ENCODE results near the gene FOXF2. TPM values are rescaled to one million over a fixed set of nuclear protein-coding genes. Genes with fewer than 3 reads are reported as not detected.

The FOXF2 gene
- total RNA-seq, 1 experiment from 2014 or later = not detected

DNA sequence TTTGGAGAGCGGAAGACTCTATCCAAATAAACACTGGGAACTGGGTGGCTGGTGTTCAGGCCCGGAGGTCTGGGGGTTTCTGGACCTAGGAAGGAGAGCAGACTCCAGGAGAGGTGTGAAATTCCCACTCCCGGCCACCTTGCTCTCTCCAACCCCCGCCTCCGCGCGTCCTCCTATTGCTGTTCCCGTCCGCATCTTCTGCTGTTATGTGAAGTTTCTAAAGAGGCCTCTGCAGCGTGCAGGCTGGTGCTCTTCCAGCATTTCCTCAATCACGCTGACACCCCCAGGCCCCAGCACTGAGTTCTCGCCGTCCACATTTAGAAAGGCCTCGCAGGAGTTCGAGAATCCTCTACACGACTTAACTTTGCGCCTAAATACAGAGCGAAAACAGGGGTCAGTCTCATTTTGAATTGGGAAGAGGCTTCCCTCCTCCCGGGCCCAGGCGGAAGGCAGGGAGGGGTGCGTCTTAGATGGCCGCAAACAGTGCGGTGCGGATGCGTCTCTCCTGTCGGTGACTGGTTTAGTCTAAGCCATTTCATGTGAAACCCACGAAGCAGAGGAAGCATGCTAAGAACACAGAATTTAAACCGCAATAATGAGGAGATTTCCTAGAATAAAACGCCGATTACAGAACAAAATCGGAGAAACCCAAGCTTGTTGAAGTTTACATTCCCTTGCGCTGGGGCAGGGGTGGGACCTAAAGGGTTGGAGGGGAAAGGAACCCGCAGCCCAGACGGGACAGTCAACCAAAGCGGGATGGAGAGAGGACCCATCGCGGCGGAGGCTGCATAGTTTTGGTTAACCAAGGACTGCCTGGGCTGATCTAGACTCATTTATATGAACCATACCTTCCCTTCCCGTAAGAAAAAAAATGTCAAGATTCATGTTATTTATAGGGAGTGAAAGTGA, 4.0 kb upstream of the FOXF2 start:
- Histone ChIP-seq H3K79me2 (ENCODE audit: low read length) (no peaks in the 10 kb centered on the region), H3K4me3 (ENCODE audit: low read length) (no peak overlapping the region), H3K36me3 (ENCODE audit: low read depth, low read length) (no peaks in the 10 kb centered on the region), H2AFZ (ENCODE audit: low read length) (no peak overlapping the region), H3K9me2 (replicated peaks; ENCODE audit: low read length) (no peaks in the 10 kb centered on the region), H3K4me2 (ENCODE audit: low read length) (no peak overlapping the region), H4K20me1 (ENCODE audit: low read length) (no peaks in the 10 kb centered on the region), H3K4me1 (ENCODE audit: insufficient read depth, low read length) (no peaks in the 10 kb centered on the region), H3K27ac (ENCODE audit: low read length) (no peak overlapping the region), H3K9me3 (ENCODE audit: low read length) (no peaks in the 10 kb centered on the region), H3K27me3 (ENCODE audit: low read length) (peaks cover 76% of the 10 kb centered on the region), H3F3A (ENCODE audit: low read length, unreplicated experiment) (no peaks in the 10 kb centered on the region), H3K9ac (ENCODE audit: low read length) (no peak overlapping the region)
- no peak for DNase-seq
- no peak for ATAC-seq
- ChIA-PET POLR2A (ENCODE audit: unreplicated experiment) (no interaction called here), CTCF (no interaction called here)
- TF ChIP-seq, protein P1, sequence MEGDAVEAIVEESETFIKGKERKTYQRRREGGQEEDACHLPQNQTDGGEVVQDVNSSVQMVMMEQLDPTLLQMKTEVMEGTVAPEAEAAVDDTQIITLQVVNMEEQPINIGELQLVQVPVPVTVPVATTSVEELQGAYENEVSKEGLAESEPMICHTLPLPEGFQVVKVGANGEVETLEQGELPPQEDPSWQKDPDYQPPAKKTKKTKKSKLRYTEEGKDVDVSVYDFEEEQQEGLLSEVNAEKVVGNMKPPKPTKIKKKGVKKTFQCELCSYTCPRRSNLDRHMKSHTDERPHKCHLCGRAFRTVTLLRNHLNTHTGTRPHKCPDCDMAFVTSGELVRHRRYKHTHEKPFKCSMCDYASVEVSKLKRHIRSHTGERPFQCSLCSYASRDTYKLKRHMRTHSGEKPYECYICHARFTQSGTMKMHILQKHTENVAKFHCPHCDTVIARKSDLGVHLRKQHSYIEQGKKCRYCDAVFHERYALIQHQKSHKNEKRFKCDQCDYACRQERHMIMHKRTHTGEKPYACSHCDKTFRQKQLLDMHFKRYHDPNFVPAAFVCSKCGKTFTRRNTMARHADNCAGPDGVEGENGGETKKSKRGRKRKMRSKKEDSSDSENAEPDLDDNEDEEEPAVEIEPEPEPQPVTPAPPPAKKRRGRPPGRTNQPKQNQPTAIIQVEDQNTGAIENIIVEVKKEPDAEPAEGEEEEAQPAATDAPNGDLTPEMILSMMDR (conservative IDR thresholded peaks at IDR 0.05; ENCODE audit: low read depth, low read length) = no peak
- TF ChIP-seq EZH2 (IDR thresholded peaks at IDR 0.05; ENCODE audit: low read length, unreplicated experiment) = no peak
- no peak for TF ChIP-seq EZH2phosphoT487 (IDR thresholded peaks at IDR 0.05; ENCODE audit: borderline replicate concordance, low read length)
- BruUV-seq (replicated peaks) = no TSS peak
- intact Hi-C loops (cut with micrococcal nuclease) = no loop called here

DNA sequence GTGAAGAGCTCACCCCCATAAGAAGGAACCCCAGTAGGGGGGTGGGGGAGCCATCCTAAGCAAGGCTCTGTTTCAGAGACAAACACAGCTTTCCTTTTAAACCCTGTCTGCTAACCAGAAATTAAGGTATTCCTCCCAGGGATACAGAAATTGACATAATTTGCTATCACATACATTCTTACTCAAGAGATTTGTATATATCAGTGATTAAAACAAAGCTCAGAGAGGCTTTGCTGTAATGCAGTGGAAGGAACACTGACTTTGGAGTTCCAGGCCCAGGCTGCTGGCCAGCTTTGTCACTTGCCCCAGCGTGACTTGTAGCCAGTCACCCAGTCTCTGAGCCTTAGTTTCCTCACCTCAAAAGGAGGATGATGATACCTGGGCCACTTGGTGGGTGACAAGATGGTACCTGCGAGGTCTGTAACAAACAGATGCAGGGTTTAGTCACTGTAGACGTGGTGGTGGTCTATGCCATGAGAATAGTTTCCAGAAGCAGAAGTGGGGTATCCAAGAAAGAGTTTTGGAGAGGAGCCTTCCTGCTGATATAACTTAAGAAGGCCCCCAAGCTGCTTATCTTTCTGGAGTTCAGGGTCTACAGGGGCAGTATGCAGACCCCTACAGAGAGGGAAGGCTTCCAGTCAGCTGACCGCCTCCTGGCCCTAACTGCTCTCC, 3.2 kb upstream of the FOXF2 start:
- no peak overlapping the region for H3K4me2 ChIP-seq (ENCODE audit: low read length)
- no peak overlapping the region for H3K9ac ChIP-seq (ENCODE audit: low read length)
- ATAC-seq = no peak
- ChIA-PET CTCF (no interaction called here), POLR2A (ENCODE audit: unreplicated experiment) (no interaction called here)
- no peak for TF ChIP-seq EZH2 (IDR thresholded peaks at IDR 0.05; ENCODE audit: low read length, unreplicated experiment)
- TF ChIP-seq, protein P1 (conservative IDR thresholded peaks at IDR 0.05; ENCODE audit: low read depth, low read length) = no peak
- no peaks in the 10 kb centered on the region for H3K9me3 ChIP-seq (ENCODE audit: low read length)
- H4K20me1 ChIP-seq (ENCODE audit: low read length) = no peaks in the 10 kb centered on the region
- H3K4me3 ChIP-seq (ENCODE audit: low read length) = no peak overlapping the region
- H3K27ac ChIP-seq (ENCODE audit: low read length) = no peak overlapping the region
- H3K9me2 ChIP-seq (replicated peaks; ENCODE audit: low read length) = no peaks in the 10 kb centered on the region
- DNase-seq = no peak
- H3F3A ChIP-seq (ENCODE audit: low read length, unreplicated experiment) = no peaks in the 10 kb centered on the region
- no TSS peak for BruUV-seq (replicated peaks)
- no peaks in the 10 kb centered on the region for H3K79me2 ChIP-seq (ENCODE audit: low read length)
- H3K27me3 ChIP-seq (ENCODE audit: low read length) = peaks cover 72% of the 10 kb centered on the region
- no peak overlapping the region for H2AFZ ChIP-seq (ENCODE audit: low read length)
- no peaks in the 10 kb centered on the region for H3K4me1 ChIP-seq (ENCODE audit: insufficient read depth, low read length)
- no peaks in the 10 kb centered on the region for H3K36me3 ChIP-seq (ENCODE audit: low read depth, low read length)
- intact Hi-C loops (cut with micrococcal nuclease) = no loop called here

DNA sequence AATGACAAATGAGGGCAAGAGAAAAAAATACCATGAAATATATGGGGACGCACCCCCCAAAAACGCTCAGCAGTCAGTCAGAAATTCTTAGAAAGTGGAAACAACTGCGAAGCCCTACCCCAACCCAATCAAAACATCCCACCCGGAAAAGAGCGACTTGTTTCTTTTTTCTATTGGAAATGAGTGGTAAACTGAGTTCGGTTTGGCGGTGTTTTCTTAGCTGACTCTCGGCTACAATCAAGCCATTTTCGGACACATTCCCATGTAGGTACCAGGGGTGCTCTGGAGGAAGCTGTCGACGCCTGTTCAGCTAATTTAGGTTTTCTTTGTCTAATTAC, 1.9 kb upstream of the FOXF2 start:
- ChIA-PET POLR2A (ENCODE audit: unreplicated experiment) (no interaction called here), CTCF (no interaction called here)
- intact Hi-C loops (cut with micrococcal nuclease) = no loop called here
- no peak overlapping the region for H3K4me3 ChIP-seq (ENCODE audit: low read length)
- no peak overlapping the region for H2AFZ ChIP-seq (ENCODE audit: low read length)
- no peak overlapping the region for H3K9ac ChIP-seq (ENCODE audit: low read length)
- ATAC-seq (no peak), DNase-seq (no peak)
- H3K9me2 ChIP-seq (replicated peaks; ENCODE audit: low read length) = no peaks in the 10 kb centered on the region
- H3F3A ChIP-seq (ENCODE audit: low read length, unreplicated experiment) = no peaks in the 10 kb centered on the region
- BruUV-seq (replicated peaks) = no TSS peak
- no peaks in the 10 kb centered on the region for H3K4me1 ChIP-seq (ENCODE audit: insufficient read depth, low read length)
- H3K27ac ChIP-seq (ENCODE audit: low read length) = no peak overlapping the region
- no peaks in the 10 kb centered on the region for H3K9me3 ChIP-seq (ENCODE audit: low read length)
- H3K79me2 ChIP-seq (ENCODE audit: low read length) = no peaks in the 10 kb centered on the region
- H3K4me2 ChIP-seq (ENCODE audit: low read length) = no peak overlapping the region
- no peak for TF ChIP-seq EZH2 (IDR thresholded peaks at IDR 0.05; ENCODE audit: low read length, unreplicated experiment)
- no peak for TF ChIP-seq EZH2phosphoT487 (IDR thresholded peaks at IDR 0.05; ENCODE audit: borderline replicate concordance, low read length)
- TF ChIP-seq, protein P1 (conservative IDR thresholded peaks at IDR 0.05; ENCODE audit: low read depth, low read length) = no peak
- no peaks in the 10 kb centered on the region for H4K20me1 ChIP-seq (ENCODE audit: low read length)
- H3K36me3 ChIP-seq (ENCODE audit: low read depth, low read length) = no peaks in the 10 kb centered on the region
- H3K27me3 ChIP-seq (ENCODE audit: low read length) = peaks cover 72% of the 10 kb centered on the region
